Measurements from ENCODE around the gene FAM20A. TPM values are rescaled to one million over a fixed set of nuclear protein-coding genes. Genes with fewer than 3 reads are reported as not detected.
A peak's percentile ranks its signal among the peaks of the same experiment; 100 is the strongest.

The FAM20A gene
- total RNA-seq, 1 donor from 2014 or later: 52.4 TPM

DNA sequence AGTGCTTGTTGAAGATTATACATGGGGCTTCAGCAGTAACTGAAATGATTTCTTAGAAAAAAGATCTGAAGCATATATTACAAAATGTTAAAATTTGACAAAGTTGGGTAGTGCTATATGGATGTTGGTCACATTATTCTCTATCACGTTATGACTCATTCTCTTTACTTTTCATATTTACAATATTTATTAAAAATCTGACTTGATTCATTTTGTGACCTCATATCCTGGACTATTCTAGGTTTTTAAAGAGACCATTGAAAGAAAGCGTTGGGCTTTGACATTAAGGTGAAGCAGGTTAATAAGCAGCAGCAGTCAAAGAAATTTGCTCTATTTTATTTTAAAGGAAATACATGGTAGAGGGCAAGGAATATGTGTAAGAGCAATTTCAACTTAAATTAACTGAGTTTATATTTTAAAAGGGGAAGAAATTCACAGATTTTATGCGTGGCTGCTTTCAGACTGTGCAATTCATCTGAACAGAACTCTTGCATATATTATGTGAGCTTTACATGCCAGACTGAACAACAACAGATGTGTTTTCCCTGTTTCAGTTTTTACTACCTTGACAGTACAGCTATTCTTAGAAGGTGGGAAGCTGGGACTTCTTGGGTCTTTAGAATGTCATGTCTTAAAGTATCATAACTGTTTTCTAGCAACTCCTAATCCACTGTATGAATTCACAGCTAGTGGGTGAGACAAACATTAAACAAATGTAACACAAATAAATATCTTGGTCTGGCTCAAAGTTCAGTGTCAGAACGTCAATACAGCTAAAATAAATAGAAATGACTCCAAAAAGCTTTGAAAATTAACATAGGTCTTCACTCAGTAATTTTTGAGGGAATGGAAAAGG is 10.4 kb upstream of the FAM20A start:
- no peak for DNase-seq (ENCODE audit: low spot score)
- peak; percentile 73 for ATAC-seq

DNA sequence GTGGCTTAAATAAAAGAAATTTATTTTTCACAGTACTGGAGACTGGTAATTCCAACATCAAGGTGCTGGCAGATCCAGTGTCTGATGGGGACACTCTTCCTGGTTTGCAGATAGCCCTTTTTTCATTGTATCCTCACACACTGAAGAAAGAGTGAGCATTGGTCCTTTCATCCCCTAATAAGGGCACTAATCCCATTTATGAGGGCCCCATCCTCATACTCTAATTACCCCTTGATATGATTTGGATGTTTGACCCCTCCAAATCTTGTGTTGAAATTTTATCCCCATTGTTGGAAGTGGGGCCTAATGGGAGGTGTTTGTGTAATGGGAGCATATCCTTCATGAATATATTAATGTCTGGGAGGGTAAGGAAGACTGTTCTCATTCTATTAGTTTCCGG is 9.4 kb upstream of the FAM20A start:
- DNase-seq (ENCODE audit: low spot score): no peak
- ATAC-seq: no peak

DNA sequence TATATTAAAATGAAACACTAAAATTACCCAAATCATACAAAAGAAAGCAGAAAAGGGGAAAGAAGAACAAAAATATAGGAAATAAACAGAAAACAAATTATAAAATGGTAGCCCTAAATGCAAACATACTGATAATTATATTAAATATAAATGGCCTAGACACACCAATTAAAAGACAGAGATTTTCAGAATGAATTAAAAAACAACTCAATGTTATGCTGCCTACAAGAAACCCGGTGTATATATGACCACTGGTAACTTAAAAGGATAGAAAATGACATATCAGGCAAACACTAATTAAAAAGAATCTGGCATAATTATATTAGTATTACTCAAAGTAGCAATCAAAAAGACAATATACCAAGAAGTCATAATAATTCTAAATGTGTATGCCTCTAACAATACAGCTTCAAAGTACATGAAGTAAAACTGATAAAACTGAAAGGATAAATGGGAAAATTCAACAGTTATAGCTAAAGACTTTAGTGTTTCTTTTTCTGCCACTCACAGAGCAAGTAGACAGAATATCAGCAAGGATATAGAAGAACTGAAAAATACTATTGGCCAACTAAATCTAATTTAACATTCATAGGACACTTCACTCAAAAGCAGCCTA is 7.5 kb upstream of the FAM20A start:
- no peak for DNase-seq (ENCODE audit: low spot score)

DNA sequence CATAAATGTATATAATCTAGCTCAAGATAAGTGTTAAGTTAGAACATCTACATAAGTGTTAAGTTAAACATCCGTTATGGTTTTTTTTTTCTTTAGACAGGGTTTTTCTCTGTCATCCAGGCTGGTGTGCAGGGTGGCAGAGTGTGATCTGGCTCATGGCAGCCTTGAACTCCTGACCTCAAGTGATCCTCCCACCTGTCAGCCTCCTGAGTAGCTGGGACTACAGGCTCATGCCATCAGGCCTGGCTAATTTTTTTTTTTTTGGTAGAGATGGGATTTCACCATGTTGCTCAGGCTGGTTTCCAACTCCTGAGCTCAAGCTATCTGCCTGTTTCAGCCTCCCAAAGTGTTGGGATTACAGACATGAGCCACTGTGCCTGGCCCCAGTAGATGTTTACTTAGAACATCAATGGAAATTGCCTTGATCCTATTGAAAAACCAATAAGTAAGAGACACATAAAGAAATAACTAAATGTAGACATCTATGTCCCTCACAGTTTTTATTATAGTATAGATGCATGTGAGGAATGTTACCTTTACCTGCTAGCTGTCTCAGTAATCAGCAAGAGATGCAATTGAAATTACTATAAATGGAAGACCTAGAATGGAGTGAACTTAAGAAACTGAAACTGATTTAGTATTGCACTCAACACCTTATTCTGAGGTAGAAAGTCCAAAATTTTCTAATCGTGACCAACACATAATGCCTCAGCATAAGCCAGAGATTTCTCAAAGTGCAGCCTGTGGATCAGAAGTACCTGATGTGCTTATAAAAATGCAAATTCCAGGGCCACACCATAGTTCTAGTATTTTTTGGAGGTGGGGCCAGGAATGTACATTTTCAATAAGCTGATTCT is 5.5 kb upstream of the FAM20A start:
- ATAC-seq (peak; percentile 70), DNase-seq (ENCODE audit: low spot score) (peak; percentile 60)

More for the DNA sequence above, 7.5 kb upstream of the FAM20A start:
- ATAC-seq: no peak

DNA sequence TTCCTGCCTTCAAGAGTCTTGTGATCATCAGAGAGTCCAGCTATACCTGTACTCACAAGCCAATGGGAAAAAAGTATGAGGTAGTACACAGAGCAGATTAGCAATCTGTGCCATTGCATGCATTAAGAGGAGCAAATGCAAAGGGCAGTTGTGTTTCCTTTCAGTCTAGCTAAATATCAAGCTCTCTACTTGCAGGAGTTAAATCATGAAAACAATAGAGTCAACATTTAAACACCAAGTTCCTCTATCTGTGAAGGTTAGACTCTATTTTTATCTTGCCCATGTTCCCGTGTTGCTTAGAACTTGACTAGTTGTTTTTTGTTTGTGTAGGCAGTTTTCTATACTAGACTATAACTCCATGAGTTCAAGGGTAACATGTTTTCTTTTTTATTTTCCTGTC is 4.7 kb upstream of the FAM20A start:
- no peak for DNase-seq (ENCODE audit: low spot score)
- no peak for ATAC-seq

DNA sequence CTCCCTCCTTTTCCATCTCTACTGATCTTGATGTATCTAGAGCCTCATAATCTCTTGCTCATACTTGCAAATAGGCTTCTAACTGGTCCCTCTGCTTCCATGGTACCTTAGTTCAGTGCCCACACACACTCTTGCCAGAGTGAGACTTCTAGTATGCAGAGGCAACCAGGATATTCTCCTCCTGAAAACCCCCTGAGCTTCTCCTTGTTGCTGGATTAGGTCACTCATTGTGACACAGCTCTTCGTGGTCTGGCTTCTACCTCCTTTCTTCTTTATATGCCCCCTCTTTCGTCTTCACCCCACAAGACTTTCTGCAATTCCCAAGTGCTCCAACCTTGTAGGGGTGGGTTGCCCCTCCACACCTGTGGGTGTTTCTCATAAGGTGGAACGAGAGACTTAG is 2.5 kb upstream of the FAM20A start:
- ATAC-seq (no peak), DNase-seq (ENCODE audit: low spot score) (no peak)

DNA sequence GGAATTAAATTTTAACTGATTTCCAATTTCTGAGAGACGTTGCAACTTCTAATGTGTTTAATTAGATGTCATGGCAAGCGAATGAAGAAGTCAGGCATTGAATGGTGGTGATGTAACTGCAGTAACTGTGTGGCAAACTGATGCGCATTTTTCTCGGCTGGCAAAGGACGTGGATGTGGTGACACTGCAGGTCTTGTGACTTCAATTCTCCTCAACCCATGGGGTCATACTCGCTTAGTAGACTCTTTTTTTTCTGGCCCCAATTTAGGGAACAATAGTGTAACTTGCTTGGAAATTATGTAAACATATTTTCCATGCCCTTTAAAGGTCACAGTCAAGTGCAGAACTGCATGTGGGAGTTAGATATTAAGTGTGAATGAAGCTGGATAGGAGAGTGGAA is 1.9 kb upstream of the FAM20A start:
- DNase-seq (ENCODE audit: low spot score) (no peak), ATAC-seq (no peak)

DNA sequence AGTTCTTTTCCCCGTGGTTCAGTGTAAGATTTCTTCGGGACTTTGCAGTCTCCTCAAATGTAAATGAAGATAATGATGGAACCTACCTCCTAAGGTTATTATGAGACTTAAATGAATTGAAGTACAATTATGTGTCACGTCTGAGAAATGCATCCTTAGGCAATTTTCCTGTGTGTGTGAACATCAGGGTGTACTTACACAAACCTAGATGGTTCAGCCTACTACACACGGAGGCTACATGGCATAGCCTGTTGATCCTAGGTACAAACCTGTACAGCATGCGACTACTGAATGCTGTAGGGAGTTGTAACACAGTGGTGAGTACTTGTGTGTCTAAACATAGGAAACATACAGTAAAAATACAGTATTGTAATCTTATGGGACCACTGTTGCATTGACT is 1.1 kb upstream of the FAM20A start:
- DNase-seq (ENCODE audit: low spot score): no peak
- no peak for ATAC-seq

DNA sequence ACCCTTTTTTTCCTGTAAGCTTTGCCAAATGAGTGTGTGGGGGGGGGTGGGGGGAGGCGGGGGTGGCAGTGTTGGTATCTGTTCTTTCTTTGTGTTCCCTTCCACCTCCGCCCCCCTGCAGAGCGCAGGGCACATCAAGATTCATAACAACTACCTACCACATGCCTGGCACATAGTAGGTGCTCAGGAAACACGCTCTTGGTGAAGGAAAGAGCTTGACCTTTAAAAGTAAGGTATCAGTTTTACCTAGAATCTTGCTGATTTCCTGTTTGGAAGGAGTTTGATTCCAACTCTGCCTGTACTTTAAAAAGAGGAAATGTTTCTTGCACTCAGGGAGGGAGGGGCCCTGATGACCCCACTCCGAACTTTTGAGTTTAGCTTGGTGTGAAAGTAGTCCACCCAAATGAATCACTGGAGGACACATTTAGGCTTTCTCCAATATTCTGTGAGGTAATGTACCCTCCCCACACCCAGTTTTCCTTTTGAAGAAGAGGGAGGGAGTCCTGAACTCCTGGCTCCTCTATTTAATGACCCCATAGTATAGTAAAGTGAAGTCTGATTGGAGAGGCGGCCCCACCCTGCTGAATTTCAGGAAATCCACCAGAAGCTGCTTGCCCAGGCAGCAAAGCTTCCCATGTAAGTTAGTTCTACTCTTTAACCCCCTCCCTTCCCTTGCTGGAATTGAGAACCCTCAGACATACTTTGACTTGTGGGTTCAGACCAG is 560 bp upstream of the FAM20A start:
- DNase-seq (ENCODE audit: low spot score) (no peak), ATAC-seq (no peak)

DNA sequence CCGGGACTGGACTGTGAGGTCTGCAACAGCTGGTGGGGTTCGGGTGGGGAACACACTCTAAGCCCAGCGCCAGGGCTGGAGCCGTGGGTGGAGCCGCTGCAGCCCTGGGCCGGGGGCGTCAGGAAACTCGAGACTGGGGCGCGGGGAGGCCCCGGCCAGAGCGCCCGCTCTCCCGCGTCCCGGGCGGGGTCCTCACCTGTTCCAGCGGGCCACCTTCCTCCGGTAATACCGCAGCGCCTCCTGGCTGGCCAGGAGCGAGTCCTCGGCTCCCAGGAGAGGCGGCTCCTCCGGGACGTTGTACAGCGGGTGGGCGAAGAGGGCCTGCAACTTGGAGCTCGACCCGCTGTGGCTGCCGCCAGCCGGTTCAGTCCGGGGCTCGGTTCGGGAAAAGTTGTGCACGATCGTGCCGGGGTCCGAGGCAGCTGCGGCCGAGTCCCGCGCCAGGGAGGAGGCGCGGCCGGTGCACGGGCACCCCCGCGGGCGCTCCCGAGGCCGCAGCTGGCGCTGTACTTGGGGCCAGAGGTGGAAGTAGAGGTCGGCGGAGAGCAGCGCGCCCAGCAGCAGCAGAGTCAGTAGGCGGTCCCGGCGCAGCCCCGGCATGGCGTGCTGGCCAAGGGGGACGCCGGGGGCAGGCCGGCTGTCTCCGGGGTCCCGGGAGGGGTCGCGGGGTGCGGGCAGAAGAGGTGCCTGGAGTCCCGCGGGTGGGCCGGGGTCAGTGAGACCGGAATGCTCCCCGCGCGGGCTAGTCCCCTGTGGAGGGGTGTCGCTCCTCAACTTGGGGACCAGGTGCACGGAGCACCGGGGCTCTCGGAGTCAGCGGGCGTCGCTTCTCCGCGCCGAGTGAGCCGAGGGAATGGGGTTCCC is 868 bp downstream of the FAM20A start:
- peak; percentile 75 for DNase-seq (ENCODE audit: low spot score)
- peak; percentile 69 for ATAC-seq

DNA sequence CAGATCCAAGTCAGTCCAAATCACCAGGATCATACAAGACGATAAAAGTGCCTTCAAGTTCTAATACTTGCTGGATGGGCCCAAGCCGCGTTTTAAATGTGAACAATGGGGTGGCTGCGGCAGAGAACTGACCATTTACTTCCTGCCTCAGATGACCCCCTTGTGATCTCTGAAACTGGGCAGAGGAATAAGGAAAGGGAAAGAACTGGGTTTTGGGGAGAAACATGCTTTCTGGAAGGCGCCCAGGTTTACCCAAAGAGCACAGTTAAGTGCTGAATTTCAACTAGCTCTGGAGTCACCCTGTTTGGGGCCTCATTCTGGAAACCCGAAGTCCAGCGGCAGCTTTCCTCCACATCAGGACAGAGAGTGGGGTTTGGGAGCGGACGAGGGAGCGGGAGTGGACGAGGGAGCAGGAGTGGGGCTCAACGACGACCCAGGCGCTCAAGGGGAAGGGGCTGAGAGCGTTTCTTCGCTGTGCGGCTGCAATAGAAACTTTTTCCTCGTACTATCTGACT is 1.6 kb downstream of the FAM20A start:
- DNase-seq (ENCODE audit: low spot score) (no peak), ATAC-seq (peak; percentile 2)

DNA sequence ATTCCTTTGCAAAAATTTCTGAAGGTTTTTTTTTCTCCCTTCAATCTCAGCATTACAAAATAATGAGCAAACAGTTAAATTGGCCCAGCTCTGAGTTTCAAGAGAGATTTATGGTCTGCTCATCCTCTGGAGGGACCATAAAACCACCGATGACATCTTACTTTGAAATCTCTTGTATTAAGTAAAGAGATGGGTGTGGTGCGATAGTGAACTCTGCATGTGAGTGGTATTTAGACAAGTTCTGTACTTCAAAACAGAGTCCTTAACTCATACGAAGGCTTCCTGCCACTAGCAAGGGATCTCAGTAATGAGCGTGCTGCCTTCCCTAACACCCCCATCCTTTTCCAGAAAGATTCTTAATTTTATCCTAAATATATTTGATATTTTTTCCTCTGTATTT is 2.1 kb downstream of the FAM20A start:
- DNase-seq (ENCODE audit: low spot score) (no peak), ATAC-seq (no peak)

DNA sequence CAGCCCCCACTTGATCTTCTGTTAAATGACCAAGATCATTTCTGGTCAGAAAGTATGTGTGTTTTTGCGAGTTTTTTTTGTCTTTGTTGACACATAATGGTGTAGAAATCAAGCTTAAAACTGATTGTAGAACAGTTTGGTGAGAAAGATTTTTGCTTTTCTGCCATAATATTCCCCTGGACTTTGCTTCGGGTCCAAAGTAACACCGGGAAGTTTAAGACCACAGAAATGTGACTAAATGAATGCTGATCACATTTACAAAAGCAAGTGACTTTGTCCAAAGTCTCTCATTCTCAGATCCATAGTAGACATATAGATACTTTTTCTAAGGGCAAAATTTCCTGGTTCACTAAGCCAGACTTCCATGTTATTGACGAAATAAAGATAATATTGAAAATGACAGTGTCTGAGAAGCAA is 2.6 kb downstream of the FAM20A start:
- no peak for DNase-seq (ENCODE audit: low spot score)
- no peak for ATAC-seq

DNA sequence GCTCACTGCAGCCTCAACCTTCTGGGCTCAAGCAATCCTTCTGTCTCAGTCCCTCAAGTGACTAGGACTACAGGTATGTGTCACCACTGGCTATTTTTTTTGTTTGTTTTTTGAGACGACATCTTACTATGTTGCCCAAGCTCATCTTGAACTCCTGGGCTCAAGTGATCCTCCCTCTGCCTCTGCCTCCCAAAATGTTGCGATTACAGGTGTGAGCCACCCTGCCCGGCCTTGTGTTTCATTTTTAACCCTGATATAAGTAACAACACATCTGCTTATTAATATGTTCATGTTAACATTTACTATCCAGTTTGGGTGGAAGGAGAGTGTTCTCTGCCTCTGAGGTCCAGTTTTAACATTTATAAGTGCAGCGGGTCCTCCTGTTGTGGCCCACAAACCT is 3.1 kb downstream of the FAM20A start:
- ATAC-seq (no peak), DNase-seq (ENCODE audit: low spot score) (no peak)

DNA sequence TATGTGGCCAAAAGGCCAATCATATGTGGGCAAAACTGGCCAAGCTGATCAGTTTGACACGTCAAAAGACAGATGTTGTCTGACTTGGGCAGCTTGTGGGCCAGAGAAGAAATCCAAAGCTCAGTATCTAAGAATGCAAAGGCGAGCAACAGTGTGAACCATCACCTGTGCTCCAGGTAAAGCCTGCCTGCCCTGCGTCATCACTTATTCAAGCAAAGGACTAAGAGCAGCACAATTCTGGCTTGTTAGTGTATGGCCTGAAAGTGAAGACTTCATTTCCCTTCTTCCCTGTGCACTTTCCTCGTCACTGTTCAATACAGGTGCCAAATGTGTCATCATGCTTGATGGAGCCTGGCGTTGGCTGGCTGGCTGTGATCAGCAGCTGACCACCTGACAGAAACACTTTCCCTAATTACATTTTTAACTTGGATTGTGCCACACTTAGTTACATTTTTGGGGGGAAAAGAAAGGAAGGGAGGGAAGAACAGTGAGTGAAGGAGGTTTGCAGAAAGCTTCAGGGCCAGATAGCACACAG is 4.7 kb downstream of the FAM20A start:
- DNase-seq (ENCODE audit: low spot score): no peak
- no peak for ATAC-seq

DNA sequence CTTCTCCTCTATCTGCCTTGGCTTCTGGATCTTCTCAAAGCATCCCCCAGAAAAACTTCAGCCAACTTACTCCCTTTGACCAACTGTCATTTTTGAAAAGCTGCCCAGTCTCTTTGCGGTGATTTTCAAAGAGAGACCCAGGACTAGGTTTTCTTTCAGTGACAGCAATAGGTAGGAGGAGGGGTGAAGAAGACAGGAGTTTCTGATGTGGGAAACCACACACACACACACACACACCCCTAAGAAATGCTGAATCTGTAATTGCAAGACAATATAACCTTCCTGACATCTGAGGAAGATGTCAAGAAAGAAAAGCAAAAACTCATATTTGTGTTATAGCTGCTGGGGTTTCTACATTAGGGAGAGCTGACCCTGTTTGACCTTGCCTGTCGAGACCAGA is 5.2 kb downstream of the FAM20A start:
- DNase-seq (ENCODE audit: low spot score) (no peak), ATAC-seq (no peak)

DNA sequence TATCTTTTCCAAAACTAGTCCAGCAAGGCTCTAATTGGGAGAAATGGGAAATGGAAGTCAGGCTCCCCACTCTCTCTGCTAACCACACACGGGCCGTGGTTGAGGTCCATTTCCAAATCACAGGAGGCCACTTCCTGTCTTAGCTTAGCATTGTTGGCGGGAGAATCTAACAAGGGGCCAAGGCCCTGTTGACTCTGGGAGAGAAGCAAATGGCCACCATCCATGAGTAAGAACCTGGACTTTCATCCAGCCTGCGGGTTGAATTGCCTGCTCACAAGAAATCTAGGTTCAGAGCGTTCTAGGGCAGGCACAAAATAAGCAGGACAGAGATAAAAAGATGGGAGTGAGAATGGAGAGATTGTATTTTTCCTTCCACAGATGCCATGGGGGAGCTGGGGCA is 5.7 kb downstream of the FAM20A start:
- peak; percentile 81 for DNase-seq (ENCODE audit: low spot score)
- peak; percentile 53 for ATAC-seq

DNA sequence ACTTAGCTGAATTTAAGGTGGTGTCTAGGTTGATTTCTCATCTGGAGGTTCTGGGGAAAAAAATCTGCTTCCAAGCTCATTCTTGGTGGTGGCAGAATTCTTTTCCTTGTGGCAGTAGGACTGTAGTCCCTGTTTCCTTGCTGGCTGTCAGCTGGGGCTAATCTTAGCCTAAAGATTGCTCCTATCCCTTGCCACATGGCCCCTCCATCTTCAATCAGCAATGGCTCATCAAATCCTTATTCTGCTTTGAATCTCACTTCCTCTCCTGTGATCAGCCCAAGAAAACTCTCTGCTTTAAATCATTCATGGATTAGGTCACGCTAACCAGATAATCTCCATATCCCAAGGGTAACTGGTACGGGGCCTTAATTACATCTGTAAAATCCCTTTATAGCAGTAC is 6.6 kb downstream of the FAM20A start:
- no peak for ATAC-seq

More for the DNA sequence above, 6.6 kb downstream of the FAM20A start:
- DNase-seq (ENCODE audit: low spot score): no peak

Data from left lobe of liver (tissue), 2 donors.